ENCODE data around the gene DDR1.
"Not testable (repeated sequence)": the region's sequence is repeated elsewhere in the genome, so short reads cannot be mapped to it uniquely, and the experiment has no call there.

The DDR1 gene

DNA sequence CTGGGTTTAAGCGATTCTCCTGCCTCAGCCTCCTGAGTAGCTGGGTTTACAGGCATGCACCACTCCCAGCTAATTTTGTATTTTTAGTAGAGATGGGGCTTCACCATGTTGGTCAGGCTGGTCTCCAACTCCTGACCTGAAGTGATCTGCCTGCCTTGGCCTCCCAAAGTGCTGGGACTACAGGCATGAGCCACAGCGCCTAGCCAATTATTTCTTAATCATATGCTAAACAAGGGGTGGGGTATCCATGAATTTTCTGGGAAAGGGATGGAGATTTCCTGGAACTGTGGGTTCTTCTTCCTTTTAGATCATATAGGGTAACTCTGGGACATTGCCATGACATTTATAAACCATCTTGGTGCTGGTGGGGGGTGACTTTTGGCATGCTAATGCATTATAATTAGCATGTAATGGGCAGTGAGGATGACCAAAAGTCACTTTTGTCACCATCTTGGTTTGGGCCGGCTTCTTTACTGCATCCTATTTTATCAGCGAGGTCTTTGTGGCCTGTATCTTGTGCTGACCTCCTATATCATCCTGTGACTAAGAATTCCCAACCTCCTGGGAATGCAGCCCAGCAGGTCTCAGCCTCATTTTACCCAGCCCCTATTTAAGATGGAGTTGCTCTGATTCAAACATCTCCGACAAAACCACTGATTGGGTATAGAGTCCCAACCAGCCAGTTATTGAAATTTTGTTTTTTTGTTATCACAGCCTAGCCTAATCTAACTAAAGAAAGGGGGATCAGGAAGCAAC, 29.9 kb upstream of the DDR1 start:
- DNase-seq: no peak

DNA sequence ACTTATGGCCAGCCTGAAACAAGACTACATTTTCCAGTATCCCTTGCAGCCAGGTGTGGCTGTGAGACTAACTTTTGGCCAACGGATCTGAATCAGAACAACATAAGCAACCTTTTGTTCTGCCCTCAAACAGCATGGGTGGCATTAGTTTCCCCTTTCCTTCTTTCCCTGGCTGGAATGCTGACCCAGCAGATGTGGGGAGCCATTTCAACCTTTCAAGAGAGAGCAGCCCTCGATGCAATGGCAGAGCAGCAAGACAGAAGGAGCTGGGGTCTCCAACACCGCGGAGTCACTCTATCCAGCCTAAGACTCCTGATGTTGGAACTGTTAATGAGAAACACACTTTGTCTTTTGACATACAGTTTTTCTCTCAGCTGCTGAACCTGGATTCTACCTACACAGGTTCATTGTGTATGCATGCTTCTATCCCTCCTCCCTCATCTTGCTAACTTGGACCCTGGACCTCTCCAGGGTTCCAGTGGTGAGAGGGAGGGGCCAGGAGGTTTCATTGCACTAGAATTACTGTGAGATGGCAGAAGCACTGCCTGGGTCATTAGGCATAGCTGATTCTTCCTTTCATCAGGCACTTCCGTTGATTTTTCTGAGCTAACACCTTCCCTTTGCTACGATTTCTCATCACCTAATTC, 28.8 kb upstream of the DDR1 start:
- no peak for DNase-seq

DNA sequence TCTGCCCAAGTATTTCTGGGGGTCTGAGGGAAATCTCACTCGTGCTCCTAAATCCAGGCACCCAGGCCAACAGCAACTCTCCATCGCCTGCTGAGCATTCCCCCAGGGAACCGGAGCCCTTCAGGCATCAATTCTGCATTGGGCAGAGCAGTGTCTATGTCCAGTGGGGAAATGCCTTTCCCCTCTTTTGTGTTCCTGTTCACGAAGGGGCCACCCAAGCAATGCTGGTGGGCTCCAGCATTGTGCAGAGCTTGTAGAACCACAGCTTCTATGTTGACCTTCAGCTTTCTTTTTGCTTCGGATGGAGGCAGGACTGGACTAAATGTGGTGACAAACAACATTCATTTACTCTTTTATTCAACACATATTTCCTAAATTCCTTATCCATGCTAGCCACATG, 27.2 kb upstream of the DDR1 start:
- DNase-seq: no peak

GRCh38 chr6:30857549-30857948, 26.8 kb upstream of the DDR1 start:
- no peak for DNase-seq

- not testable (repeated sequence) for DNase-seq
These were observed 24.6 kb upstream of the DDR1 start for GRCh38 chr6:30859726-30860125.

DNA sequence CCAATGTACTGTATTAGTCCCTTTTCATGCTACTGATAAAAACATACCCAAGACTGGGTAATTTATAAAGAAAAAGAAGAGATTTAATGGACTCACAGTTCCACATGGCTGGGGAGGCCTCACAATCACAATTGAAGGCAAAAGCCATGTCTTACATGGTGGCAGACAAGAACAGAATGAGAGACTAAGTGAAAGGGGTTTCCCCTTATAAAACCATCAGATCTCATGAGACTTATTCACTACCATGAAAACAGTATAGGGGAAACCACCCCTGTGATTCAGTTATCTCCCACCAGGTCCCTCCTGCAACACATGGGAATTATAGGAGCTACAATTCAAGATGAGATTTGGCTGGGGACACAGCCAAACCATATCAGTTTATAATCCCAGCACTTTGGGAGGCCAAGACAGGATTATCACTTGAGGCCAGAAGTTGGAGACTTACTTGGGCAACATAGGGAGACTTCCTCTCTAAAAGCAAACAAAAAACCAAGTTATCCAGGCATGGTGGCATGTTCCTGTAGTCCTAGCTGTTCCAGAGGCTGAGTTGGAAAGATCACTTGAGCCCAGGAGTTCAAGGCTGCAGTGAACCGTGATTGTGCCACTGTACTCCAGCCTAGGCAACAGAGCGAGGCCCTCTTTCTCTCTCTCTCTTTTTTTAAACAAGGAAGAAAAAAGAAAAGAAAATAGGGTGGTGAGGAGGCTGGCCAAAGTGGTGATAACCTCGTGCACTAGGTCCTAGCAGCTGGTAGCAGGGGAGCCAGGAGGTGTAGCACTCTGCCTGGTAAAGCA, 22.9 kb upstream of the DDR1 start:
- no peak for DNase-seq

GRCh38 chr6:30862156-30862875, 22.0 kb upstream of the DDR1 start:
- no peak for DNase-seq

GRCh38 chr6:30864325-30864724, 20.0 kb upstream of the DDR1 start:
- no peak for DNase-seq

DNA sequence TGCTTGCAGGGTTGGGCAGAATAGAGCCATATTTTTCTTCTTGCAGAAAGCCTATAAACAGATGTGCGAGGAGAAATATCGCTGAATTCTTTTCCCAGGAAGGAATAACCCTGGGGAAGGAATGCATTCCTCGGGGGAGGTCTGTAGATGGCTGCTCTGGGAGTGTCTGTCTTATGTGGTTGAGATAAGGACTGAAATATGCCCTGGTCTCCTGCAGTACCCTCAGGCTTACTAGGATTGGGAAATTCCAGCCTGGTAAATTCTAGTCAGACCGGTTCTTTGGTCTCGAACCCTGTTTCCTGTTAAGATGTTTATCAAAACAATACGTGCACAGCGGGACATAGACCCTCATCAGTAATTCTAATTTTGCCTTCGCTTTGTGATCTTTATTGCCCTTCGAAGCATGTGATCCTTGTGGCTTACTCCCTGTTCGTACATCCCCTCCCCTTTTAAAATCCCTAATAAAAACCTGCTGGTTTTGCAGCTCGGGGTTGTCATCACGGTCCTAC, 15.0 kb upstream of the DDR1 start:
- DNase-seq: not testable (repeated sequence)

DNA sequence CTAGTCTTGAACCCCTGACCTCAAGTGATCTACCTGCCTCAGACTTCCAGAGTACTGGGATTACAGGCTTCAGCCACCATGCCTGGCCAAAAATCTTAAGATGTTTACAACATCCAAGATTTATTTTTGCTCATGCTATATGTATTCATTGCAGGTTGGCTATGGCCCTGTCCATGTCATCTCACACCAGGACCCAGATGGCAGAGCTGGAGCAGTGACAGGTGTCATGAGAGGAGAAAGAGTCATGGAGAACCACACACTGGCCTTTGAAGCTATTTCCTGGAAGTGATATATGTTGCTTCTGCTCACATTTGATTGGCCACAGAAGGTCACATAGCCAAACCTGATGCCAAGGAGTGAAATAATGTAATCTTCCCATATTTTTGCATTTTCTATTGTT, 13.8 kb upstream of the DDR1 start:
- DNase-seq: no peak

- no peak for DNase-seq
These were observed 12.6 kb upstream of the DDR1 start for GRCh38 chr6:30871592-30872183.

- no peak for DNase-seq
These were observed 11.1 kb upstream of the DDR1 start for GRCh38 chr6:30873137-30873640.

DNA sequence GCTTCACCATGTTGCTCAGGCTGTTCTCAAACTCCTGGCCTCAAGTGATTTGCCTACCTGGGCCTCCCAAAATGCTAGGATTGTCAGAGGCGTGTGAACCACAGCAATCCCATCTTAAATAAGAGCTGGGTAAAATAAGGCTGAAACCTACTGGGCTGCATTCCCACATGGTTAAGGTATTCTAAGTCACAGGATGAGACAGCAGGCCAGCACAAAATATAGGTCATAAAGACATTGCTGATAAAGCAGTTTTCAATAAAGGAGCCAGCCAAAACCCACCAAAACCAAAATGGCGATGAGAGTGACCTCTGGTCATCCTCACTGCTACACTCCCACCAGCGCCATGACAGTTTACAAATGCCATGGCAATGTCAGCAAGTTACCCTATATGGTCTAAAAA, 10.5 kb upstream of the DDR1 start:
- not testable (repeated sequence) for DNase-seq

- peak; percentile 68 to 84 for DNase-seq
These were observed 8.9 kb upstream of the DDR1 start for GRCh38 chr6:30875244-30876038.

GRCh38 chr6:30876039-30876730, 8.1 kb upstream of the DDR1 start:
- DNase-seq: no peak

DNA sequence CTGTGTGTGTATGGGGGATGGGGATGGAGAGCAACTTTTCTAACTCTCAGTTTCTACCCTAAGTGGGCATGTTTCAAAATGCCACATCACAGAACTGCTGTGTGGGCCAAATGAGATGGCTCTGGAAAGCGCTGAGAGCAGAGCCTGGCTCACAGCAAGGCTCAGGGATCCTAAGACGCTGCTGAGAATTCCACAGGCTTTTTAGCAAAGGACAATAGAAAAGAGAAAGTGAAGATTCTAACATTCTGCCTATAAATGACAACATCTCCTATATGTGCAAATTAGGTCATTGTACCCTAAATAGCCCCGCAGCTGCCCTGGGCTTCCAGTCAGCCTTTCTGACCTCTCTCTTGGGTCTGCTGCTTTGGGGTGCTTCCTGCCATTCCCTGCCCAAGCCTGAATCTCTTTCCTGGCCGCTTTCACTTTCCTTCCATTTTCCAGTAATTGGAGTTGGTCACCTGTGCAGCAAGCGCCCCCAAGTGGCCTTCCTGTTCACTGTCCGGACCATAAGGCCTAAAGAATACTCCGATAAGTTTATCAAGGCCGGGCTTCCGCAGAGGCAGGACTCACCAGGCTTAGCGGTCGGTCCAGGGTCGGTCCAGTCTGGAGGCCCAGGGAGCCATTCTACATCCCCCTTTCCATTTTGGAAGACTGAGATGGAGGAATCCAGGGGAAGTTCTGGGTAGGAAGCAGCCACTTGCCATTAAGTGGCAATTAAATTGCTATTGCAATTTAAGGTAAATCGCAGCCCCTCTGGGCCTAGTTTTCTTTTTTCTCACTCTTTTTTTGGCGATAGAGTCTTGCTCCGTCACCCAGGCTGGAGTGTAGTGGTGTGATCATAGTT, 6.7 kb upstream of the DDR1 start:
- DNase-seq: peak; percentile 54 to 84

- no peak for DNase-seq
These were observed 4.5 kb upstream of the DDR1 start for GRCh38 chr6:30879684-30880427.

GRCh38 chr6:30880698-30881252, 3.5 kb upstream of the DDR1 start:
- peak; percentile 43 to 63 for DNase-seq
